HCT116 (cell line): ENCODE results near the gene NAA11.

Experiments
- EZH2phosphoT487 ChIP-seq: fragments of 200-600 bp; IDR thresholded peaks from 2 replicates; pipeline ENCODE4 v1.6.1; 2018; ENCODE audit warnings: antibody characterized with exemption, borderline replicate concordance
- POLR2A ChIP-seq: IDR thresholded peaks from 2 replicates; pipeline ENCODE4 v1.7.0; 2011; ENCODE audit warnings: borderline replicate concordance; ENCODE audit not compliant: insufficient read depth, insufficient read length; ENCODE audit errors: extremely low read depth
- POLR2AphosphoS5 ChIP-seq: IDR thresholded peaks from 2 replicates; pipeline ENCODE4 v1.6.1; 2011; ENCODE audit warnings: mild to moderate bottlenecking, low read depth, low read length, moderate library complexity
- RAD21 ChIP-seq: IDR thresholded peaks from 2 replicates; pipeline ENCODE4 v1.6.1; 2012; ENCODE audit warnings: low read depth, mild to moderate bottlenecking
- SRF ChIP-seq: IDR thresholded peaks from 2 replicates; pipeline ENCODE4 v1.6.1; 2012; ENCODE audit warnings: low read depth
- ZNF274 ChIP-seq: fragments of 200-500 bp; sonication (Bioruptor generic); IDR thresholded peaks from 2 replicates; pipeline ENCODE4 v1.6.1; 2014; ENCODE audit warnings: mild to moderate bottlenecking, low read depth, low read length, inconsistent platforms
- TF ChIP-seq, protein P1 (sequence below), 3 experiments: fragments of 200-600 bp in 1 of 3; sonication (generic) in 1 of 3; IDR thresholded peaks in 2 of 3; conservative IDR thresholded peaks in 1 of 3; 2 replicates each; pipeline ENCODE4 v1.5.1; 2012 to 2017; ENCODE audit warnings: low read depth in 2 of 3, low read length in 2 of 3, antibody characterized with exemption in 1 of 3, borderline replicate concordance in 1 of 3, control low read depth in 1 of 3, mild to moderate bottlenecking in 1 of 3, mixed read lengths in 1 of 3, mixed run types in 1 of 3, moderate library complexity in 1 of 3; ENCODE audit not compliant: insufficient read depth in 1 of 3

DNA sequence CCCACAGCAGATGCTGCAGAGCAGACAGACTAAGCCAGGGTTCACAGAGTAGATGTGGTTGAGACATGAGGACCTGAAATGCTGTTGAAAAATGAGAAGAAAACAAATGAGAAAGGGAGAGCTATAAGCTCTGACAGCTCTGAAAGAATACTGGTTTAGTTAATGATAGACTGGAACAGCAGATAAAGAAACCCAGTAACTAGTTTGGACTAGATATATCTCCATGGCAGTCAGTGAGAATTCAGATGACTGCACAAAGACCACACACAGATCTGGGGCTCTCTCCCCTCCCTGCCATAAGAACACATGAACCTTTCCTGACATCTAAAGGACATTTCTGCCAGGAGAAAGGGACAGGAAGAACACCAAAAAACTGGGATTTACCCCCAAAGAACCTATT, 8.2 kb downstream of the NAA11 start:
- TF ChIP-seq, protein P1, sequence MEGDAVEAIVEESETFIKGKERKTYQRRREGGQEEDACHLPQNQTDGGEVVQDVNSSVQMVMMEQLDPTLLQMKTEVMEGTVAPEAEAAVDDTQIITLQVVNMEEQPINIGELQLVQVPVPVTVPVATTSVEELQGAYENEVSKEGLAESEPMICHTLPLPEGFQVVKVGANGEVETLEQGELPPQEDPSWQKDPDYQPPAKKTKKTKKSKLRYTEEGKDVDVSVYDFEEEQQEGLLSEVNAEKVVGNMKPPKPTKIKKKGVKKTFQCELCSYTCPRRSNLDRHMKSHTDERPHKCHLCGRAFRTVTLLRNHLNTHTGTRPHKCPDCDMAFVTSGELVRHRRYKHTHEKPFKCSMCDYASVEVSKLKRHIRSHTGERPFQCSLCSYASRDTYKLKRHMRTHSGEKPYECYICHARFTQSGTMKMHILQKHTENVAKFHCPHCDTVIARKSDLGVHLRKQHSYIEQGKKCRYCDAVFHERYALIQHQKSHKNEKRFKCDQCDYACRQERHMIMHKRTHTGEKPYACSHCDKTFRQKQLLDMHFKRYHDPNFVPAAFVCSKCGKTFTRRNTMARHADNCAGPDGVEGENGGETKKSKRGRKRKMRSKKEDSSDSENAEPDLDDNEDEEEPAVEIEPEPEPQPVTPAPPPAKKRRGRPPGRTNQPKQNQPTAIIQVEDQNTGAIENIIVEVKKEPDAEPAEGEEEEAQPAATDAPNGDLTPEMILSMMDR (IDR thresholded peaks at IDR 0.05 in 2 of 3, conservative IDR thresholded peaks at IDR 0.05 in 1 of 3; ENCODE audit: borderline replicate concordance in 1 of 3, insufficient read depth in 1 of 3, low read depth in 2 of 3, low read length in 2 of 3) = no peak
- TF ChIP-seq SRF = no peak
- no peak for TF ChIP-seq POLR2AphosphoS5
- no peak for TF ChIP-seq POLR2A
- no peak for TF ChIP-seq EZH2phosphoT487
- TF ChIP-seq ZNF274 = no peak
- no peak for TF ChIP-seq RAD21
